Adipocyte (in vitro differentiated cells): ENCODE data around the gene ZNF112.

ENCODE experiments used
- DNase-seq: peaks from one replicate; pipeline ENCODE4 v3.0.0-alpha.2; 2015; ENCODE audit warnings: low read depth
- H3K27me3 ChIP-seq: replicated peaks from 2 replicates; pipeline ENCODE4 v1.7.0; 2013; ENCODE audit warnings: mild to moderate bottlenecking, low read length, moderate library complexity; ENCODE audit not compliant: control insufficient read depth, insufficient read depth
- H3K36me3 ChIP-seq: 2 replicates; pipeline ENCODE4 v1.7.0; 2013; ENCODE audit warnings: low read length, mild to moderate bottlenecking, moderate library complexity; ENCODE audit not compliant: control insufficient read depth, insufficient read depth, severe bottlenecking
- H3K4me1 ChIP-seq: 2 replicates; pipeline ENCODE4 v1.7.0; 2013; ENCODE audit warnings: mild to moderate bottlenecking, low read length, moderate library complexity; ENCODE audit not compliant: control insufficient read depth, insufficient read depth
- H3K4me3 ChIP-seq: 2 replicates; pipeline ENCODE4 v1.7.0; 2013; ENCODE audit warnings: mild to moderate bottlenecking, low read length, moderate library complexity
- H3K9ac ChIP-seq: 2 replicates; pipeline ENCODE4 v1.7.0; 2013; ENCODE audit warnings: mild to moderate bottlenecking, low read length, moderate library complexity
- H3K9me3 ChIP-seq: 2 replicates; pipeline ENCODE4 v1.7.0; 2013; ENCODE audit warnings: mild to moderate bottlenecking, low read length, moderate library complexity; ENCODE audit not compliant: control insufficient read depth

The ZNF112 gene

DNA sequence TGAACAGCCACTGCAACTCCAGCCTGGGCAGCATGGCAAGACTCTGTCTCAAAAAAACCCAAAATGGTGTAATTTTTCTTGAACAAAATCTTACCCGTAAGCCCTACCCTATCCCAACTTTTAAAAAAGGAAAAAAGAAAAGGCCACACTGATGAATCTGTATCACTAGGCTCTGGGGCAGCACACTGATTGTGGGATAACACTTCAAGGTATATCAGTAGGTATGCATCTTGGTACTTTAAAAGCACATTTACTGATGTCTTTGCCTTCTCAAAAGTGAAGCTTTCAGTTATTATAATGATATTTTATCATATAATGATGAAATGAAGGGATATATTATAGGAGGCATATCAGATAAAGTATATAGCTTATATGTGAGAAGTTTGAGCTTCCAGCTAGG lies 24.3 kb downstream of the ZNF112 start:
- H3K4me3 ChIP-seq = no peak overlapping the region
- peaks cover 70% of the 10 kb centered on the region for H3K9me3 ChIP-seq
- no peaks in the 10 kb centered on the region for H3K27me3 ChIP-seq
- peaks cover 96% of the 10 kb centered on the region for H3K36me3 ChIP-seq
- no peak for DNase-seq
- H3K4me1 ChIP-seq = no peaks in the 10 kb centered on the region
- H3K9ac ChIP-seq = no peak overlapping the region

DNA sequence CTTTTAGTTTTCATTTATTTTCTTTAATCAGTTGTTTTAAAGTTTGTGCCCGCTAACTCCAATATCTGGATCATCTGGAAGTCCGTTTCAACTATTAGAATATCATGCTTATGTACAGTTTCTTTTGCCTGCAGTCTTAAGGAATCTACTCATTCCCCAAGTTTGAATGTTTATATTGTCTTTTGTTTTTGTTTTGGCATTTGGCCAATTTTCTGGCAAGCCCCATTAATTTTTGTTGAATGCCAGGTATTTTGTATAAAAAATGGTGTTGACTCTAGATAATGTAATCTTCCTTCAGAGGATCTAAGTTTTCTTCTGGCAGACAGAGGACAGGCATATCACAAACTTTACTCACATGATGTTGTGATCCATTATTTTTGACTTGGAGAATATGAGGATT lies 40.6 kb downstream of the ZNF112 start:
- Histone ChIP-seq H3K27me3 (no peaks in the 10 kb centered on the region), H3K9ac (no peak overlapping the region), H3K4me1 (no peaks in the 10 kb centered on the region), H3K9me3 (peaks cover 30% of the 10 kb centered on the region), H3K4me3 (no peak overlapping the region), H3K36me3 (no peaks in the 10 kb centered on the region)
- no peak for DNase-seq

DNA sequence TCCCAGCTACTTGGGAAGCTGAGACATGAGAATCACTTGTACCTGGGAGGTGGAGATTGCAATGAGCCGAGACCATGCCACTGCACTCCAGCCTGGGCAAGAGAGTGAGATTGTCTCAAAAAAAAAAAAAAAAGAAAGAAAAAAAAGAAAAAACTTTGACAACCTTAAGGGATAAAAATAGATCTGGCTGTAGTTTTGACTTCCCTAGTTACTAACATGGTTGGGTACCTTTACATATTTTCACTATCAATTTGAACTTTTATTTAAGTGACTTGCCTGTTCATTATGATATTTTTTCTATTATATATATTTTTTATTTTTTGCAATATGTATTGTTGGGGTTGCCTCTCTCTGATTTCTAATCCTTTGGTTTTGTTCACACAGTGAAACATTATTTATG lies 43.2 kb downstream of the ZNF112 start:
- no peaks in the 10 kb centered on the region for H3K4me1 ChIP-seq
- no peak for DNase-seq
- no peak overlapping the region for H3K9ac ChIP-seq
- peaks cover 6% of the 10 kb centered on the region for H3K9me3 ChIP-seq
- H3K27me3 ChIP-seq = no peaks in the 10 kb centered on the region
- no peaks in the 10 kb centered on the region for H3K36me3 ChIP-seq
- H3K4me3 ChIP-seq = no peak overlapping the region

DNA sequence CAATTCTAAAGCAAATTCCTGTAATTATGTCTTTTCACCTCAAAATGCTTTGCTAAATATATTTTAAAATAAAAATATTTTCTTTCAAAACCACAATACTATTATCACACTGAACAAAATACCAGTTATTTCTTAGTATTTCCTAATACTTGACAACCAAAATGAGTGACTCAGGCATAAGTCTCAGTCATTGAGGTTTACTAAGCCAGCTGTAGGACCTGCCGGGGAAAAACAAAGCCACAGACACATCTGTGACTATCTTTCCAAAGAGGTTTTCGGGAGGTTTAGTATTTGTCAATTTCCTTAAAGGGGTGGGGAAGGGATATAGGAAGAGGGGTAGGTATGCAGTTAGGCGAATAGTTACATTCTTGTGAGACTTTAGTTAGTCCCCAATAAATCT lies 48.5 kb downstream of the ZNF112 start:
- Histone ChIP-seq H3K36me3 (no peaks in the 10 kb centered on the region), H3K9me3 (no peaks in the 10 kb centered on the region), H3K4me3 (no peak overlapping the region), H3K27me3 (no peaks in the 10 kb centered on the region), H3K4me1 (peaks cover 8% of the 10 kb centered on the region), H3K9ac (no peak overlapping the region)
- no peak for DNase-seq

- Histone ChIP-seq H3K9ac (no peak overlapping the region), H3K4me1 (peaks cover 8% of the 10 kb centered on the region), H3K27me3 (no peaks in the 10 kb centered on the region), H3K9me3 (no peaks in the 10 kb centered on the region), H3K36me3 (peaks cover 5% of the 10 kb centered on the region), H3K4me3 (no peak overlapping the region)
- no peak for DNase-seq
Observed at GRCh38 chr19:44306283-44306682, 50.2 kb downstream of the ZNF112 start.

- peaks cover 5% of the 10 kb centered on the region for H3K36me3 ChIP-seq
- DNase-seq = no peak
- H3K9me3 ChIP-seq = no peaks in the 10 kb centered on the region
- peaks cover 8% of the 10 kb centered on the region for H3K4me1 ChIP-seq
- H3K4me3 ChIP-seq = peak overlapping the region; percentile 90
- H3K9ac ChIP-seq = peak overlapping the region; percentile 50
- no peaks in the 10 kb centered on the region for H3K27me3 ChIP-seq
Observed at GRCh38 chr19:44305457-44305856, 51.0 kb downstream of the ZNF112 start.

DNA sequence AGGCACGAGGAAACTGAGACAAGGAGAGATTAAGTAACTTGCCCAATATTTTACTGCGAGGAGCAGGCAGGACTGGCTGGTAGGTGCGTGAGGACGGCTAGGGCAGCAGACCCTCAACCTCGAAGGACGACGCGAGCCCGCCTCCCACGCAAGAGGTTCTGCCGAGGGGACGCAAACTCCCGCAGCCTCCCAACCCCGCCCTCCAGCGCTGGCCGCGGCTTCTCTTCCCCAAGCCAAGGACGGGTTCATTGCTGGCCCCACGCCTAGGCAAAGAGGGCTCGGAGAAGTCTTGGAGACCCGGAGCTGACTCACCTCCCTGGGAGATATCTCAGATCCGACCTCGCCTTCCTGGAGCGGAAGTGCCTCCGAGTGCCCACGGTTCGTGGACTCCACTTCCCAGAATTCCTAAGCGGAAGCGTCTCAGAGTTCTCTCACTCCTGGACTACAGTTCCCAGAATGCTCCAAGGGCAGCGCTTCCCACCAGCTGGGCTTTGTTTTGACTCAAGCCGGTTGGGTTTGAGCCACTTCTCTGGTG lies 51.8 kb downstream of the ZNF112 start, which contains the start of gene ZNF235:
Gene ZNF235 (minus strand): TSS at position 367 of the 535 bp plus-strand sequence. CDS start 1,621 bp downstream, outside the sequence.
- Histone ChIP-seq H3K36me3 (peaks cover 9% of the 10 kb centered on the region), H3K4me3 (peak within 1 kb of the TSS; percentile 90), H3K4me1 (peaks cover 8% of the 10 kb centered on the region), H3K9ac (peak within 1 kb of the TSS; percentile 87), H3K27me3 (no peaks in the 10 kb centered on the region), H3K9me3 (no peaks in the 10 kb centered on the region)
- DNase-seq = peak; percentile 99

DNA sequence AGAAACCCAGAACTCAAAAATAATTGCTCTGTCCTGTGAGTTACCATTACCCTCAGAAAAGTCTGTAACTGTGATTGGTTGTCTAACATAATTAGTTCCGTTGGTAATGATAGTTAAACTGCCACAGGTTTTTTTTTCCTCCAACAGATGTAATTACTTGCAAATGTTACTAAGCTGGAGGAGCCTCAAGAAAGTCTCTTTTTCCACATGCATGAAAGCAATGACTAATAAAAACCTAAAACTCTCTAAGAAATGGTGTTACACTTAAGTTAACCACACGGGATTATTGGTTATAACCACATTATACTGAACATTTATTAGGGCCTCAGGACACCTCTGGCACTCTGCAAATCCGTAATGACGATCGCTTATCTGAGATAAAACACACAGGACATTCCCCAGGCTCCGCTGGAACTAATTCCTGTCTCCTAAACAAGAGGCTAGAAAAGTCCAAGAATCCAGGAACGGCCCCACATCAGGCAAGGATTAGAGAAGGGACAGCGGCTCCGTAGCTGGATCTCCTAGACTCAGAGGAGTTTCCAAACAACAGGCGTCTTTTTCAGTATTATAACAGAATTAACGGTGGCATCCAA lies 52.4 kb downstream of the ZNF112 start:
- no peaks in the 10 kb centered on the region for H3K27me3 ChIP-seq
- H3K36me3 ChIP-seq = peaks cover 15% of the 10 kb centered on the region
- peaks cover 8% of the 10 kb centered on the region for H3K4me1 ChIP-seq
- H3K9ac ChIP-seq = peak overlapping the region; percentile 87
- peak overlapping the region; percentile 90 for H3K4me3 ChIP-seq
- peak; percentile 72 for DNase-seq
- no peaks in the 10 kb centered on the region for H3K9me3 ChIP-seq

GRCh38 chr19:44303320-44303719 lies 53.2 kb downstream of the ZNF112 start:
- peak; percentile 16 for DNase-seq
- H3K4me3 ChIP-seq = no peak overlapping the region
- H3K27me3 ChIP-seq = no peaks in the 10 kb centered on the region
- peak overlapping the region; percentile 87 for H3K9ac ChIP-seq
- peaks cover 8% of the 10 kb centered on the region for H3K4me1 ChIP-seq
- H3K9me3 ChIP-seq = no peaks in the 10 kb centered on the region
- H3K36me3 ChIP-seq = peaks cover 23% of the 10 kb centered on the region

- Histone ChIP-seq H3K4me3 (no peak overlapping the region), H3K27me3 (no peaks in the 10 kb centered on the region), H3K9ac (no peak overlapping the region), H3K36me3 (peaks cover 30% of the 10 kb centered on the region), H3K4me1 (peaks cover 3% of the 10 kb centered on the region), H3K9me3 (peaks cover 21% of the 10 kb centered on the region)
- no peak for DNase-seq
Observed at GRCh38 chr19:44284968-44285367, 71.5 kb downstream of the ZNF112 start.

DNA sequence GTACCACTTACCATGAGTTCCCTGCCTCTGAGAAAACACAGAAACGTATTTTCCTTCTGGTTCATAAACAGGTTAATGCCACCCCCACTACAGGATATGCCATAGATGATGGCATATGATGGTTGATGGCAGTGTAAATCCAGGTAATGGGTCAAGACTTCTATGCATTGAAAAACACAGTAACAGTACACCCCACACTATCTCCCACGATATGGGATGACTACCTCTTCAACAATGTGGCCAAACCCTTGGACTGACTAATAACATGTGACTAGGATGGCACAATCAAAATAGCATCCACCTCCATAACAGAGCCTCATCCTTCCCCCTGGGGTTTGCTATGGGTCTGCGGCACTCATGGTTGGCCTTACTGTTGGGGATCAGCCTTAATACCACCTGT lies 73.6 kb downstream of the ZNF112 start:
- Histone ChIP-seq H3K9ac (no peak overlapping the region), H3K4me1 (peaks cover 3% of the 10 kb centered on the region), H3K36me3 (peaks cover 9% of the 10 kb centered on the region), H3K27me3 (no peaks in the 10 kb centered on the region), H3K4me3 (no peak overlapping the region), H3K9me3 (peaks cover 8% of the 10 kb centered on the region)
- no peak for DNase-seq

GRCh38 chr19:44280916-44281315 lies 75.6 kb downstream of the ZNF112 start:
- Histone ChIP-seq H3K27me3 (no peaks in the 10 kb centered on the region), H3K36me3 (no peaks in the 10 kb centered on the region), H3K4me3 (no peak overlapping the region), H3K4me1 (peaks cover 3% of the 10 kb centered on the region), H3K9ac (no peak overlapping the region), H3K9me3 (no peaks in the 10 kb centered on the region)
- DNase-seq = no peak
